Measurements from ENCODE around the gene RIPOR3.
"Not testable (repeated sequence)": the region's sequence is repeated elsewhere in the genome, so short reads cannot be mapped to it uniquely, and the experiment has no call there.

RIPOR3 gene

GRCh38 chr20:50673466-50674137, 17.7 kb downstream of the RIPOR3 start:
- Histone ChIP-seq H3K27ac (ENCODE audit: low read length) (no peak overlapping the region), H3K9me3 (ENCODE audit: insufficient read depth, low read depth, low read length) (no peaks in the 10 kb centered on the region), H3K4me3 (ENCODE audit: low read length) (no peak overlapping the region), H3K9ac (ENCODE audit: low read depth, low read length) (no peak overlapping the region), H3K4me1 (ENCODE audit: insufficient read depth, low read length) (no peaks in the 10 kb centered on the region; the same call in 1 of the 2 replicates), H3K27me3 (ENCODE audit: insufficient read depth, low read length) (no peaks in the 10 kb centered on the region), H3K36me3 (ENCODE audit: insufficient read depth, low read depth, low read length) (no peaks in the 10 kb centered on the region)

GRCh38 chr20:50673146-50673465, 18.2 kb downstream of the RIPOR3 start:
- H3K9me3 ChIP-seq (ENCODE audit: insufficient read depth, low read depth, low read length), result no peaks in the 10 kb centered on the region
- H3K36me3 ChIP-seq (ENCODE audit: insufficient read depth, low read depth, low read length), result no peaks in the 10 kb centered on the region
- no peak overlapping the region for H3K4me3 ChIP-seq (ENCODE audit: low read length)
- H3K27ac ChIP-seq (ENCODE audit: low read length), result no peak overlapping the region
- H3K4me1 ChIP-seq (ENCODE audit: insufficient read depth, low read length), result no peaks in the 10 kb centered on the region; the same call in 1 of the 2 replicates
- no peak overlapping the region for H3K9ac ChIP-seq (ENCODE audit: low read depth, low read length)
- no peaks in the 10 kb centered on the region for H3K27me3 ChIP-seq (ENCODE audit: insufficient read depth, low read length)

GRCh38 chr20:50672400-50673145, 18.8 kb downstream of the RIPOR3 start:
- no peak overlapping the region for H3K9ac ChIP-seq (ENCODE audit: low read depth, low read length)
- H3K27me3 ChIP-seq (ENCODE audit: insufficient read depth, low read length), result no peaks in the 10 kb centered on the region
- no peaks in the 10 kb centered on the region for H3K36me3 ChIP-seq (ENCODE audit: insufficient read depth, low read depth, low read length)
- H3K9me3 ChIP-seq (ENCODE audit: insufficient read depth, low read depth, low read length), result no peaks in the 10 kb centered on the region
- H3K4me1 ChIP-seq (ENCODE audit: insufficient read depth, low read length), result no peaks in the 10 kb centered on the region; the same call in 1 of the 2 replicates
- no peak overlapping the region for H3K27ac ChIP-seq (ENCODE audit: low read length)
- no peak overlapping the region for H3K4me3 ChIP-seq (ENCODE audit: low read length)

GRCh38 chr20:50671626-50672025, 19.7 kb downstream of the RIPOR3 start:
- no peak overlapping the region for H3K27ac ChIP-seq (ENCODE audit: low read length)
- no peak overlapping the region for H3K9ac ChIP-seq (ENCODE audit: low read depth, low read length)
- H3K4me3 ChIP-seq (ENCODE audit: low read length), result no peak overlapping the region

DNA sequence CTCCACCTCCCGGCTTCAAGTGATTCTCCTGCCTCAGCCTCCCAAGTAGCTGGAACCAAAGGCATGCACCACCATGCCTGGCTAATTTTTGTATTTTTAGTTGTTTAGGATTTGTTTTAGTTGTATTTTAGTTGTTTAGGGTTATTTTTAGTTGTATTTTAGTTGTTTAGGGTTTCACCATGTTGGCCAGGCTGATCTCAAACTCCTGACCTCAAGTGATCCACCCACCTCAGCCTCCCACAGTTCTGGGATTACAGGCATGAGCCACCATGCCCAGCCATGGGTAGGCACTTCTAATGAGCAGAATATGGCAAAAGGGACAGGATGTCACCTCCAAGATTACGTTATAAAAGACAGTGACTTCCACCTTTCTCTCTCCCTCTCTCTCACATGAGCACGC, 20.3 kb downstream of the RIPOR3 start:
- not testable (repeated sequence) for H3K9me3 ChIP-seq (ENCODE audit: insufficient read depth, low read depth, low read length); H3K4me1 ChIP-seq (ENCODE audit: insufficient read depth, low read length); H3K9ac ChIP-seq (ENCODE audit: low read depth, low read length); H3K27ac ChIP-seq (ENCODE audit: low read length); H3K36me3 ChIP-seq (ENCODE audit: insufficient read depth, low read depth, low read length); H3K27me3 ChIP-seq (ENCODE audit: insufficient read depth, low read length); H3K4me3 ChIP-seq (ENCODE audit: low read length)

More at GRCh38 chr20:50671626-50672025, 19.7 kb downstream of the RIPOR3 start:
- no peaks in the 10 kb centered on the region; the same call in 1 of the 2 replicates for H3K4me1 ChIP-seq (ENCODE audit: insufficient read depth, low read length)
- H3K36me3 ChIP-seq (ENCODE audit: insufficient read depth, low read depth, low read length), result no peaks in the 10 kb centered on the region
- no peaks in the 10 kb centered on the region for H3K27me3 ChIP-seq (ENCODE audit: insufficient read depth, low read length)
- H3K9me3 ChIP-seq (ENCODE audit: insufficient read depth, low read depth, low read length), result no peaks in the 10 kb centered on the region

DNA sequence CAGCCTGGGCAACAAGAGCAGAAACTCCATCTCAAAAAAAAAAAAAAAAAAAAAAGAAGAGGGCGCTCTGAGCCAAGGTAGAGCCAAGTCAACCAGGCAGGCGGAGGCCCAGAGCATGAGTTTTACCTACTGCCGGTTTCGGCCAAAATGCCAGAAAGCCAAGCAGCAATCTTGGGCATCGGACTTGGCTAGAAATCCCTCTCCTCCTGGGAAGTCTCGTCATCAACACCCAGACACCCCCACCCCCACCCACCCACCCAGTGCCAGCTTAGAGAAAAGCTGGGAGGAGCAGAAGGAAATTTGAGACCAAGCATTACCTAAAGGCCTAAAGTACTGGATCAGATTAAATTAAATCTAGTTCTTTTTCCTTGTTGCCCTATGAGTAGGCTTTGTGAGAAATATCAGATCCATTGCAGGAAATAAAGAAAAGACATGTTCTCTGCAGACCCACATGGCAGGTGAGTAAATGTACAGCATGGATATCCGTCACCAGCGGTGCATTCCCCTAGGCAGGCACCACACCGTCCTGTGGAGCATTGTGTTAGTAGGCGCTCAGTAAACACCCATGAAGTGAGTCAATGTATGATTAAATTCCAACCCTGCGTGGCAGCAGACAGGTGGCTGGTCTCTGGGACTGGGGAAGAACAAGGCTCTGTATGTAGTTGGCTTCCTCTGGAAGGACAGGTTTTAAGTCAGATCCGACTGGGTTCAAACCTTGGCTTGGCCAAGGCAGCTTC, 21.0 kb downstream of the RIPOR3 start:
- Histone ChIP-seq H3K27me3 (ENCODE audit: insufficient read depth, low read length) (no peaks in the 10 kb centered on the region), H3K27ac (ENCODE audit: low read length) (no peak overlapping the region), H3K9ac (ENCODE audit: low read depth, low read length) (no peak overlapping the region), H3K4me1 (ENCODE audit: insufficient read depth, low read length) (no peaks in the 10 kb centered on the region), H3K9me3 (ENCODE audit: insufficient read depth, low read depth, low read length) (no peaks in the 10 kb centered on the region), H3K36me3 (ENCODE audit: insufficient read depth, low read depth, low read length) (no peaks in the 10 kb centered on the region), H3K4me3 (ENCODE audit: low read length) (no peak overlapping the region)

- Histone ChIP-seq H3K4me1 (ENCODE audit: insufficient read depth, low read length) (no peaks in the 10 kb centered on the region), H3K9me3 (ENCODE audit: insufficient read depth, low read depth, low read length) (no peaks in the 10 kb centered on the region), H3K4me3 (ENCODE audit: low read length) (no peak overlapping the region), H3K9ac (ENCODE audit: low read depth, low read length) (no peak overlapping the region), H3K27ac (ENCODE audit: low read length) (no peak overlapping the region), H3K27me3 (ENCODE audit: insufficient read depth, low read length) (no peaks in the 10 kb centered on the region), H3K36me3 (ENCODE audit: insufficient read depth, low read depth, low read length) (no peaks in the 10 kb centered on the region)
These were observed 22.5 kb downstream of the RIPOR3 start for GRCh38 chr20:50668798-50669197.

DNA sequence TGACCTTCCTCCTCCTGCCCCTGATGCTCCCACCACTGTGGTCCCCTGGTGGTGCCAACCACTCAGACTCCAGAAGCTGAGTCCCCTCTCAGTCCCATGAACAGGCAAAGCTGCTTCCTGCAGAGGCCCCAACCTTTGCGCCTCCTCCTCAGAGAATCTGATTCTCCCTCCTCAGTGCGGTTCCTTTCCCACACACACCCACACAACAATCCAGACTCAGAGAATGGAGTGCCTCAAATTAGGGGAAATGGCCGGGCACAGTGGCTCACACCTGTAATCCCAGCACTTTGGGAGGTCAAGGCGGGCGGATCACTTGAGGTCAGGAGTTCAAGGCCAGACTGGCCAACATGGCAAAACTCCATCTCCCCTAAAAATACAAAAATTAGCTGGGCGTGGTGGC, 23.0 kb downstream of the RIPOR3 start:
- Histone ChIP-seq H3K27me3 (ENCODE audit: insufficient read depth, low read length) (no peaks in the 10 kb centered on the region), H3K4me3 (ENCODE audit: low read length) (no peak overlapping the region), H3K4me1 (ENCODE audit: insufficient read depth, low read length) (no peaks in the 10 kb centered on the region), H3K36me3 (ENCODE audit: insufficient read depth, low read depth, low read length) (no peaks in the 10 kb centered on the region), H3K9me3 (ENCODE audit: insufficient read depth, low read depth, low read length) (no peaks in the 10 kb centered on the region), H3K9ac (ENCODE audit: low read depth, low read length) (no peak overlapping the region), H3K27ac (ENCODE audit: low read length) (no peak overlapping the region)

- Histone ChIP-seq H3K9ac (ENCODE audit: low read depth, low read length) (no peak overlapping the region), H3K4me1 (ENCODE audit: insufficient read depth, low read length) (no peaks in the 10 kb centered on the region), H3K27ac (ENCODE audit: low read length) (no peak overlapping the region), H3K9me3 (ENCODE audit: insufficient read depth, low read depth, low read length) (no peaks in the 10 kb centered on the region), H3K36me3 (ENCODE audit: insufficient read depth, low read depth, low read length) (no peaks in the 10 kb centered on the region), H3K27me3 (ENCODE audit: insufficient read depth, low read length) (no peaks in the 10 kb centered on the region), H3K4me3 (ENCODE audit: low read length) (no peak overlapping the region)
These were observed 24.5 kb downstream of the RIPOR3 start for GRCh38 chr20:50666709-50667298.

- Histone ChIP-seq H3K9ac (ENCODE audit: low read depth, low read length) (no peak overlapping the region), H3K27ac (ENCODE audit: low read length) (no peak overlapping the region), H3K36me3 (ENCODE audit: insufficient read depth, low read depth, low read length) (no peaks in the 10 kb centered on the region), H3K4me3 (ENCODE audit: low read length) (no peak overlapping the region), H3K9me3 (ENCODE audit: insufficient read depth, low read depth, low read length) (no peaks in the 10 kb centered on the region), H3K4me1 (ENCODE audit: insufficient read depth, low read length) (no peaks in the 10 kb centered on the region; the same call in 1 of the 2 replicates), H3K27me3 (ENCODE audit: insufficient read depth, low read length) (no peaks in the 10 kb centered on the region)
These were observed 27.1 kb downstream of the RIPOR3 start for GRCh38 chr20:50664254-50664653.

GRCh38 chr20:50663095-50663821, 28.1 kb downstream of the RIPOR3 start:
- H3K27ac ChIP-seq (ENCODE audit: low read length), result no peak overlapping the region
- H3K27me3 ChIP-seq (ENCODE audit: insufficient read depth, low read length), result no peaks in the 10 kb centered on the region
- H3K9ac ChIP-seq (ENCODE audit: low read depth, low read length), result no peak overlapping the region
- H3K4me1 ChIP-seq (ENCODE audit: insufficient read depth, low read length), result no peaks in the 10 kb centered on the region; the same call in 1 of the 2 replicates
- no peak overlapping the region for H3K4me3 ChIP-seq (ENCODE audit: low read length)
- no peaks in the 10 kb centered on the region for H3K9me3 ChIP-seq (ENCODE audit: insufficient read depth, low read depth, low read length)
- H3K36me3 ChIP-seq (ENCODE audit: insufficient read depth, low read depth, low read length), result no peaks in the 10 kb centered on the region
